CD4-positive, alpha-beta T cell treated with Interferon alpha-2 for 1 hour (primary cell): Measurements from ENCODE around the gene STYXL1.

ENCODE experiments used
- DNase-seq, 2 donors: peaks; one replicate each; pipeline ENCODE4 v3.0.0-alpha.2; 2020 to 2022

The STYXL1 gene

GRCh38 chr7:75950111-75950681, 97.6 kb downstream of the STYXL1 start:
- DNase-seq = no peak

GRCh38 chr7:75948179-75948578, 99.6 kb downstream of the STYXL1 start:
- DNase-seq = no peak
